ENCODE data around the gene RSBN1L. TPM values are rescaled to one million over a fixed set of nuclear protein-coding genes. Genes with fewer than 3 reads are reported as not detected.

RSBN1L gene
- total RNA-seq, 1 experiment from 2014 or later, result 18.0 TPM

DNA sequence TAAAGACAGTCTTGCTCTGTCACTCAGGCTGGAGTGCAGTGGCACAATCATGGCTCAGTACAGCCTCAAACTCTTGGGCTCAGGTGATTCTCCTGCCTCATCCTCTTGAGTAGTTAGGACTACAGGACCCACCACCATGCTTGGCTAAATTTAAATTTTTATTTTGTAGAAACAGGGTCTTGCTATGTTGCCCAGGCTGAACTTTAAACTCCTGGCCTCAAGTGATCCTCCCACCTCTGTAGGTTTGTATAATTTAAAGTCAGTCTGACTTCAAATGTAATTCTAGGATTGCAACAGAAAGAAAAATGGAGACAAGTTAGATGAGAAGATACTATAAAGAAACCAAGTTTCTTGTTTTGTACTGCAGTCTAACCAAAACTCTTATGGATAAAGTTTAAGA, 90.5 kb downstream of the RSBN1L start:
- in situ Hi-C loops (cut with HindIII; ENCODE audit: low pct_unique_long_range_greater_than_20kb, low sequenced_read_pairs) (no loop called here), intact Hi-C loops (cut with micrococcal nuclease; ENCODE audit: unreplicated experiment) (no loop called here)
- DNase-seq (ENCODE audit: low read depth, low spot score), result no peak
- Histone ChIP-seq H3K27ac (ENCODE audit: low read length) (no peak overlapping the region), H3K4me3 (ENCODE audit: low read depth in 2 of 2, low read length in 2 of 2) (no peak overlapping the region), H3K9me3 (ENCODE audit: control insufficient read depth, insufficient read depth, low read depth, low read length) (no peaks in the 10 kb centered on the region), H3K36me3 (ENCODE audit: control insufficient read depth, insufficient read depth, low read length) (no peaks in the 10 kb centered on the region), H3K4me1 (ENCODE audit: control insufficient read depth, insufficient read depth, low read length) (peaks cover 8% of the 10 kb centered on the region; the same call in 1 of the 2 replicates), H3K27me3 (ENCODE audit: control insufficient read depth, insufficient read depth, low read length) (no peaks in the 10 kb centered on the region)
- ChIA-PET POLR2A (no interaction called here), CTCF (no interaction called here)
- no TSS peak for BruUV-seq (replicated peaks)
- no peak for ATAC-seq
- no peak for TF ChIP-seq SIN3A (IDR thresholded peaks at IDR 0.05; ENCODE audit: borderline replicate concordance, insufficient read depth, low read depth, low read length)
- TF ChIP-seq POLR2AphosphoS5 (IDR thresholded peaks at IDR 0.05; ENCODE audit: low read depth, low read length), result no peak
- TF ChIP-seq CTCF (IDR thresholded peaks at IDR 0.05), result no peak
- TF ChIP-seq REST (IDR thresholded peaks at IDR 0.05; ENCODE audit: insufficient read depth in 1 of 2, low read depth in 2 of 2, low read length in 1 of 2), result no peak
- no peak for TF ChIP-seq TCF7L2 (IDR thresholded peaks at IDR 0.05; ENCODE audit: low read depth, low read length)

DNA sequence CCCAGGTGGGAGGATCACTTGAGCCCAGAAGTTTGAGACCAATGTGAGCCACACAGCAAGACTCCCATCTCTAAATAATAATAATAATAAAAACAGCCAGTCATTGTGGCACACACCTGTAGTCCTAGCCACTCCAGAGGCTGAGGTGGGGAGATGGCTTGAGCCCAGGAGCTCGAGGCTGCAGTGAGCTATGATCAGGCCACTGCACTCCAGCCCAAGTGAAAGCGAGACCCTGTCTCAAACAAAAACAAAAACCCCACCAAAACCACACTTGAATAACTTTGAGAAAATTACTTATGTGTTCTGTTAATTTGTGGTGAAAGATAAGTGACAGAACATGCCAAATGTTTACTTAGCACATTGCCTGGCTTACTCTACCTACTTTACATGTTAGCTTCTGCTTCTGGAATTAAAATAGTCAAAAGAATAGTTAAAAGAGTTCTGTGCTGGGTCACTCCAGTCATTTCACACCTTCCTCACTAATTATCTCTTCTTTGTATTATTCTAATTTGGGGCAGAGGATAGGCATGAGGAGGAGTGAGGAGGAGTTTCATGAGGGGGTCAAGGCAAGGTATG, 92.2 kb downstream of the RSBN1L start:
- Histone ChIP-seq H3K27me3 (ENCODE audit: control insufficient read depth, insufficient read depth, low read length) (no peaks in the 10 kb centered on the region), H3K4me3 (ENCODE audit: low read depth in 2 of 2, low read length in 2 of 2) (no peak overlapping the region), H3K27ac (ENCODE audit: low read length) (no peak overlapping the region), H3K9me3 (ENCODE audit: control insufficient read depth, insufficient read depth, low read depth, low read length) (no peaks in the 10 kb centered on the region), H3K4me1 (ENCODE audit: control insufficient read depth, insufficient read depth, low read length) (peaks cover 13% of the 10 kb centered on the region; the same call in 1 of the 2 replicates), H3K36me3 (ENCODE audit: control insufficient read depth, insufficient read depth, low read length) (no peaks in the 10 kb centered on the region)
- no peak for ATAC-seq
- no TSS peak for BruUV-seq (replicated peaks)
- TF ChIP-seq SIN3A (IDR thresholded peaks at IDR 0.05; ENCODE audit: borderline replicate concordance, insufficient read depth, low read depth, low read length) (no peak), TCF7L2 (IDR thresholded peaks at IDR 0.05; ENCODE audit: low read depth, low read length) (no peak), POLR2AphosphoS5 (IDR thresholded peaks at IDR 0.05; ENCODE audit: low read depth, low read length) (no peak), CTCF (IDR thresholded peaks at IDR 0.05) (no peak), REST (IDR thresholded peaks at IDR 0.05; ENCODE audit: insufficient read depth in 1 of 2, low read depth in 2 of 2, low read length in 1 of 2) (no peak)
- in situ Hi-C loops (cut with HindIII; ENCODE audit: low pct_unique_long_range_greater_than_20kb, low sequenced_read_pairs) (no loop called here), intact Hi-C loops (cut with micrococcal nuclease; ENCODE audit: unreplicated experiment) (no loop called here)
- ChIA-PET CTCF (no interaction called here), POLR2A (no interaction called here)
- no peak for DNase-seq (ENCODE audit: low read depth, low spot score)

All from Panc1 (cell line).